ENCODE measurements around the gene OR51M1.

DNA sequence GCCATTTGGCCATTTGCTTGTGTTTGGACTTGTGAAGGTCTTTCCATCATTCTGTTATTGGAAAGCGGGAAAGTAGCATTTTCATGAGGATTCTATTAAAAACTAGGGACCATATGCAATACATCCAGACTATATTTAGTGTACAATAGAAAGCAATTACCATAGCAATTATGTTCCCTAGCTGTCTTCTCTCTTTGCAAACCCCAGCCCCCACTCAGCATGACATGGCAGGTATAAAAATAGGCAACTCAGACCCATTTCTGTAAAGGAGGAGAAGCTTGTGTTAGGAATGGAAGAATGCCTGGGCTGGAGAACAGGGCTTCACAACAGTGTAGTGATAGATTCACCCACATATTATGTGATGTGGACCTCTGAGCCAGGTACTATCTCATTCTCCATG lies 19.9 kb upstream of the OR51M1 start:
- TF ChIP-seq CTCF (IDR thresholded peaks at IDR 0.05; ENCODE audit: low read depth, low read length, missing input control), result no peak
- TF ChIP-seq REST (IDR thresholded peaks at IDR 0.05), result no peak
- TF ChIP-seq RAD21 (IDR thresholded peaks at IDR 0.05), result no peak
- TF ChIP-seq GABPA (IDR thresholded peaks at IDR 0.05 in 1 of 2, conservative IDR thresholded peaks at IDR 0.05 in 1 of 2), result no peak
- no peak for TF ChIP-seq ATF3 (IDR thresholded peaks at IDR 0.05)
- TF ChIP-seq, protein P1, sequence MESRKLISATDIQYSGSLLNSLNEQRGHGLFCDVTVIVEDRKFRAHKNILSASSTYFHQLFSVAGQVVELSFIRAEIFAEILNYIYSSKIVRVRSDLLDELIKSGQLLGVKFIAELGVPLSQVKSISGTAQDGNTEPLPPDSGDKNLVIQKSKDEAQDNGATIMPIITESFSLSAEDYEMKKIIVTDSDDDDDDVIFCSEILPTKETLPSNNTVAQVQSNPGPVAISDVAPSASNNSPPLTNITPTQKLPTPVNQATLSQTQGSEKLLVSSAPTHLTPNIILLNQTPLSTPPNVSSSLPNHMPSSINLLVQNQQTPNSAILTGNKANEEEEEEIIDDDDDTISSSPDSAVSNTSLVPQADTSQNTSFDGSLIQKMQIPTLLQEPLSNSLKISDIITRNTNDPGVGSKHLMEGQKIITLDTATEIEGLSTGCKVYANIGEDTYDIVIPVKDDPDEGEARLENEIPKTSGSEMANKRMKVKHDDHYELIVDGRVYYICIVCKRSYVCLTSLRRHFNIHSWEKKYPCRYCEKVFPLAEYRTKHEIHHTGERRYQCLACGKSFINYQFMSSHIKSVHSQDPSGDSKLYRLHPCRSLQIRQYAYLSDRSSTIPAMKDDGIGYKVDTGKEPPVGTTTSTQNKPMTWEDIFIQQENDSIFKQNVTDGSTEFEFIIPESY (IDR thresholded peaks at IDR 0.05), result no peak

All from liver (tissue), 3 donors.